ENCODE measurements around the gene NADK. TPM values are rescaled to one million over a fixed set of nuclear protein-coding genes. Genes with fewer than 3 reads are reported as not detected.

The NADK gene
- total and polyA plus RNA-seq, 10 of the 15 experiments (the other 5 are each of a cell fraction or from before 2014, with no cell fraction given), result 1.1 to 93.2 (median 46.9) TPM

DNA sequence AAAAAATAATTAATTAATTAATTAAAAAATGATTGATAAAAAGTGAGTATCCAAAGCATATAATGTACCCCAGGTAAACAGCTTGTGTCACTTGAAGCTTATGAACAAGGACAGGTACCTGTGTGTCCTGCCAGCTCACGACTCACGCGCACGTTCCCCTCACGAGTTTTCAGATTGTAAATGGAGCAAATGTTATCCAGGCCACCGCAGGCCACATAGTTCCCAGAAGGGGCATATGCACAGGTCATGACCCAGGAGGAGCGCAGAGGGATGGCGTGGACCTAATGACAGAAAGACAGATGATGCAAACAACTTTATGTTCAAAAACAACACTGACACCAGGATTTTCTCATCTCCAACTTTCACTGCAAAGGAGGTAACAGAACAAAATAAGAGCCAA, 26.0 kb upstream of the NADK start:
- intact Hi-C loops (cut with micrococcal nuclease; ENCODE audit: unreplicated experiment), result loop anchor here (5.0 kb wide), 1 partner anchor 103 kb away; no protein-coding TSS in a partner anchor
- ChIA-PET SMC1A (ENCODE audit: uncharacterized antibody, unreplicated experiment) (no interaction called here), POLR2A (no interaction called here), RAD21 (ENCODE audit: unreplicated experiment) (interaction anchor here (0.7 kb wide), 1 partner anchor 781 kb away, joined by 3 read pairs; no protein-coding TSS in a partner anchor), CTCF (no interaction called here)
- H3K36me3 ChIP-seq (ENCODE audit: control insufficient read depth in 2 of 2, insufficient read depth in 2 of 2, low read length in 1 of 2), result peaks cover 14 to 21% of the 10 kb centered on the region in 2 experiments; a peak in 3 of 4 replicates
- no TSS peak for BruUV-seq (replicated peaks)
- H3K9me3 ChIP-seq (replicated peaks; ENCODE audit: control insufficient read depth, insufficient read depth, low read length), result no peaks in the 10 kb centered on the region
- no peak overlapping the region for H3K4me2 ChIP-seq (ENCODE audit: control insufficient read depth, insufficient read depth)
- no peak overlapping the region for H3K9ac ChIP-seq (ENCODE audit: control insufficient read depth, insufficient read depth, low read length)
- in situ Hi-C loops (cut with MboI), result no loop called here
- H4K20me1 ChIP-seq (ENCODE audit: control insufficient read depth, insufficient read depth), result peaks cover 13% of the 10 kb centered on the region
- peaks cover 13% of the 10 kb centered on the region for H3K79me2 ChIP-seq (ENCODE audit: control insufficient read depth, insufficient read depth, low read length)
- over 99% methylated on average over 8 of the region's 8 CpGs for WGBS (ENCODE audit: insufficient coverage, insufficient replicate concordance, low lambda C conversion rate, missing lambda C conversion rate)
- ATAC-seq (no peak), FAIRE-seq (no peak), DNase-seq (ENCODE audit: low read depth, low spot score) (no peak)
- H3K4me3 ChIP-seq, result no peak overlapping the region
- H3K27ac ChIP-seq (ENCODE audit: control insufficient read depth, insufficient read depth), result no peak overlapping the region
- no peak overlapping the region for H2AFZ ChIP-seq (ENCODE audit: control insufficient read depth, low read depth, low read length)
- peaks cover 28% of the 10 kb centered on the region for H3K4me1 ChIP-seq (ENCODE audit: control insufficient read depth, insufficient read depth, low read length)
- H3K27me3 ChIP-seq (replicated peaks in 1 of 2; ENCODE audit: control insufficient read depth in 2 of 2, insufficient read depth in 2 of 2, low read length in 1 of 2), result no peaks in the 10 kb centered on the region
- no peak for TF ChIP-seq CHD2 (IDR thresholded peaks at IDR 0.05; ENCODE audit: borderline replicate concordance, low read depth, low read length)
- TF ChIP-seq, protein P1, sequence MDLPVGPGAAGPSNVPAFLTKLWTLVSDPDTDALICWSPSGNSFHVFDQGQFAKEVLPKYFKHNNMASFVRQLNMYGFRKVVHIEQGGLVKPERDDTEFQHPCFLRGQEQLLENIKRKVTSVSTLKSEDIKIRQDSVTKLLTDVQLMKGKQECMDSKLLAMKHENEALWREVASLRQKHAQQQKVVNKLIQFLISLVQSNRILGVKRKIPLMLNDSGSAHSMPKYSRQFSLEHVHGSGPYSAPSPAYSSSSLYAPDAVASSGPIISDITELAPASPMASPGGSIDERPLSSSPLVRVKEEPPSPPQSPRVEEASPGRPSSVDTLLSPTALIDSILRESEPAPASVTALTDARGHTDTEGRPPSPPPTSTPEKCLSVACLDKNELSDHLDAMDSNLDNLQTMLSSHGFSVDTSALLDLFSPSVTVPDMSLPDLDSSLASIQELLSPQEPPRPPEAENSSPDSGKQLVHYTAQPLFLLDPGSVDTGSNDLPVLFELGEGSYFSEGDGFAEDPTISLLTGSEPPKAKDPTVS (IDR thresholded peaks at IDR 0.05; ENCODE audit: low read depth, low read length), result no peak
- TF ChIP-seq CUX1 (IDR thresholded peaks at IDR 0.05; ENCODE audit: insufficient replicate concordance, low read depth, low read length), result no peak
- no peak for TF ChIP-seq HDGF (IDR thresholded peaks at IDR 0.05)
- no peak for TF ChIP-seq ZBTB40 (IDR thresholded peaks at IDR 0.05; ENCODE audit: borderline replicate concordance)
- TF ChIP-seq SMARCA5 (IDR thresholded peaks at IDR 0.05), result no peak
- no peak for TF ChIP-seq ZNF592 (IDR thresholded peaks at IDR 0.05)
- no peak for TF ChIP-seq CHD1 (IDR thresholded peaks at IDR 0.05; ENCODE audit: low read depth, low read length)
